WTC11 (cell line): ENCODE measurements around the gene CDK8.

ENCODE experiments used
- ATF3 ChIP-seq: sonication (generic); formaldehyde crosslinking; conservative IDR thresholded peaks from 2 replicates; pipeline ENCODE4 v1.8.1; 2022; ENCODE audit warnings: mild to moderate bottlenecking, missing genetic modification reagents
- ETV6 ChIP-seq: sonication (generic); formaldehyde crosslinking; IDR thresholded peaks from 2 replicates; pipeline ENCODE4 v1.8.1; 2022; ENCODE audit warnings: mild to moderate bottlenecking, missing genetic modification reagents
- FOXP4 ChIP-seq: sonication (generic); formaldehyde crosslinking; IDR thresholded peaks from 2 replicates; pipeline ENCODE4 v1.8.0; 2022; ENCODE audit warnings: mild to moderate bottlenecking, missing genetic modification reagents
- PRDM15 ChIP-seq: sonication (generic); formaldehyde crosslinking; IDR thresholded peaks from 2 replicates; pipeline ENCODE4 v1.8.0; 2022; ENCODE audit warnings: missing genetic modification reagents
- TEAD4 ChIP-seq: sonication (generic); formaldehyde crosslinking; IDR thresholded peaks from 2 replicates; pipeline ENCODE4 v1.8.0; 2022; ENCODE audit warnings: mild to moderate bottlenecking, missing genetic modification reagents
- ZBTB21 ChIP-seq: sonication (generic); formaldehyde crosslinking; IDR thresholded peaks from 2 replicates; pipeline ENCODE4 v1.8.1; 2023; ENCODE audit warnings: mild to moderate bottlenecking, missing genetic modification reagents, borderline replicate concordance
- ZNF232 ChIP-seq: sonication (generic); formaldehyde crosslinking; IDR thresholded peaks from 2 replicates; pipeline ENCODE4 v1.8.0; 2022; ENCODE audit warnings: mild to moderate bottlenecking, missing genetic modification reagents
- ZNF416 ChIP-seq: fragments of 250-450 bp; sonication (Bioruptor Pico); IDR thresholded peaks from 2 replicates; pipeline ENCODE4 v1.9.0; 2021; ENCODE audit warnings: mild to moderate bottlenecking, inconsistent platforms
- TF ChIP-seq, protein P1 (sequence below): fragments of 200-600 bp; IDR thresholded peaks from 2 replicates; pipeline ENCODE4 v1.8.0; 2022; ENCODE audit warnings: antibody characterized with exemption

DNA sequence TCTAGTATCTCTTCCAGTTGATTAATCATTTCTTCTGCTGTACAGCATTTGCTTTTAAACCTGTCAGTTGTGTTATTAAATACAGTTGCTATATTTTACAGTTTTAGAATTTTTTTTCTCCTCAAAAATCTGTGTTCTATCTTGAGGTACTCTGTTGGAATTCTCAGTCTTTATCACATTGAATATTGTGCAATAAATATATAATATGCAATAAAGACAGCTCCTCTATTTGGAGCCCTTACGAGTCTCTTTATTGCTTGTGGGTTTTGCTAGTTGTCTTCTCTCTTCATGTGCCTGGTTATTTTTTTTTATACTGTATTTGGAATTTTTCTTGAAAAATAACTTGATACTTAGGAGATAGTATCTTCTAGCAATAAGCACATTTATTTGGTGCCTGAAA is 51.7 kb downstream of the CDK8 start:
- TF ChIP-seq TEAD4 (CRISPR knock-in tag) (no peak), PRDM15 (CRISPR knock-in tag) (no peak), ZBTB21 (CRISPR knock-in tag) (no peak), FOXP4 (CRISPR knock-in tag) (no peak), ATF3 (CRISPR knock-in tag) (no peak), ZNF416 (CRISPR knock-in tag) (no peak), ZNF232 (no peak), ETV6 (CRISPR knock-in tag) (no peak)
- TF ChIP-seq, protein P1, sequence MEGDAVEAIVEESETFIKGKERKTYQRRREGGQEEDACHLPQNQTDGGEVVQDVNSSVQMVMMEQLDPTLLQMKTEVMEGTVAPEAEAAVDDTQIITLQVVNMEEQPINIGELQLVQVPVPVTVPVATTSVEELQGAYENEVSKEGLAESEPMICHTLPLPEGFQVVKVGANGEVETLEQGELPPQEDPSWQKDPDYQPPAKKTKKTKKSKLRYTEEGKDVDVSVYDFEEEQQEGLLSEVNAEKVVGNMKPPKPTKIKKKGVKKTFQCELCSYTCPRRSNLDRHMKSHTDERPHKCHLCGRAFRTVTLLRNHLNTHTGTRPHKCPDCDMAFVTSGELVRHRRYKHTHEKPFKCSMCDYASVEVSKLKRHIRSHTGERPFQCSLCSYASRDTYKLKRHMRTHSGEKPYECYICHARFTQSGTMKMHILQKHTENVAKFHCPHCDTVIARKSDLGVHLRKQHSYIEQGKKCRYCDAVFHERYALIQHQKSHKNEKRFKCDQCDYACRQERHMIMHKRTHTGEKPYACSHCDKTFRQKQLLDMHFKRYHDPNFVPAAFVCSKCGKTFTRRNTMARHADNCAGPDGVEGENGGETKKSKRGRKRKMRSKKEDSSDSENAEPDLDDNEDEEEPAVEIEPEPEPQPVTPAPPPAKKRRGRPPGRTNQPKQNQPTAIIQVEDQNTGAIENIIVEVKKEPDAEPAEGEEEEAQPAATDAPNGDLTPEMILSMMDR: no peak
